HL-60 (cell line): ENCODE data around the gene RBP2.

ENCODE experiments used
- DNase-seq, 2 experiments: peaks; one replicate each; pipeline ENCODE4 v3.0.0-alpha.2; 2010 to 2020; ENCODE audit warnings: low read depth in 1 of 2, low spot score in 1 of 2
- H3K27ac ChIP-seq: fragments of 250-450 bp; sonication (Bioruptor Pico); replicated peaks from 2 replicates; pipeline ENCODE4 v1.5.1; 2020; ENCODE audit warnings: mild to moderate bottlenecking, moderate library complexity
- H3K27me3 ChIP-seq: fragments of 250-450 bp; sonication (Bioruptor Pico); 2 replicates; pipeline ENCODE4 v1.5.1; 2021; ENCODE audit warnings: mild to moderate bottlenecking, moderate library complexity; ENCODE audit not compliant: insufficient read depth, poor library complexity, severe bottlenecking
- H3K4me3 ChIP-seq: replicated peaks from 2 replicates; pipeline ENCODE4 v1.5.1; 2011; ENCODE audit warnings: mild to moderate bottlenecking, control low read depth, low read length; ENCODE audit not compliant: insufficient read depth
- GABPA ChIP-seq: IDR thresholded peaks from 2 replicates; pipeline ENCODE4 v1.6.1; 2012; ENCODE audit warnings: low read depth
- POLR2AphosphoS5 ChIP-seq: IDR thresholded peaks from 2 replicates; pipeline ENCODE4 v1.6.1; 2012; ENCODE audit warnings: low read depth
- SPI1 ChIP-seq: IDR thresholded peaks from 2 replicates; pipeline ENCODE4 v1.6.1; 2012; ENCODE audit warnings: low read depth, mild to moderate bottlenecking, borderline replicate concordance
- TF ChIP-seq, protein P1 (sequence below): IDR thresholded peaks from 2 replicates; pipeline ENCODE4 v1.6.1; 2012; ENCODE audit warnings: low read depth; ENCODE audit not compliant: insufficient replicate concordance
- TF ChIP-seq, protein P2 (sequence below): IDR thresholded peaks from one replicate; pipeline ENCODE4 v1.5.1; 2011; ENCODE audit warnings: low read length, control low read depth, inconsistent platforms; ENCODE audit not compliant: insufficient read depth

RBP2 gene

DNA sequence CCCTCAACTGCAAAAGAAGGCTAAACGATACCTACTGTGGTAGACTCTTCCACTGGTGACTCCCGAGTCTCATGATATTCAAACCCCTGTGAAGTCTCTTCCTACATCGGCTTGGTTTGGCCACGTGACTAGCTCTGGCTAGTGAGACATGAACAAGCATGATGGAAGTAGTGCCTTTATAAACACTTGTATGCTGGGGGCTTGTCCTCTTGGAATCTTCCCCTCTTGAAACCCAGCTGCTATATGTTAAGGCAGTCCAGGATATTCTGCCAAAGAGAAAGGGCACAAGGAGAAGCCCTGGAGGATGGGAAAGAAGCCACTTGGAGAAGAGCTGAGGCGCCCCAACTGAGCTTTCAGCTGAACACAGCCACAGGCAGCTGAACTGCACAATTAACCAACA lies 46.9 kb upstream of the RBP2 start:
- Histone ChIP-seq H3K4me3 (no peak overlapping the region), H3K27me3 (no peaks in the 10 kb centered on the region), H3K27ac (no peak overlapping the region)
- DNase-seq: no peak
- no peak for TF ChIP-seq SPI1
- no peak for TF ChIP-seq POLR2AphosphoS5
- TF ChIP-seq, protein P1, sequence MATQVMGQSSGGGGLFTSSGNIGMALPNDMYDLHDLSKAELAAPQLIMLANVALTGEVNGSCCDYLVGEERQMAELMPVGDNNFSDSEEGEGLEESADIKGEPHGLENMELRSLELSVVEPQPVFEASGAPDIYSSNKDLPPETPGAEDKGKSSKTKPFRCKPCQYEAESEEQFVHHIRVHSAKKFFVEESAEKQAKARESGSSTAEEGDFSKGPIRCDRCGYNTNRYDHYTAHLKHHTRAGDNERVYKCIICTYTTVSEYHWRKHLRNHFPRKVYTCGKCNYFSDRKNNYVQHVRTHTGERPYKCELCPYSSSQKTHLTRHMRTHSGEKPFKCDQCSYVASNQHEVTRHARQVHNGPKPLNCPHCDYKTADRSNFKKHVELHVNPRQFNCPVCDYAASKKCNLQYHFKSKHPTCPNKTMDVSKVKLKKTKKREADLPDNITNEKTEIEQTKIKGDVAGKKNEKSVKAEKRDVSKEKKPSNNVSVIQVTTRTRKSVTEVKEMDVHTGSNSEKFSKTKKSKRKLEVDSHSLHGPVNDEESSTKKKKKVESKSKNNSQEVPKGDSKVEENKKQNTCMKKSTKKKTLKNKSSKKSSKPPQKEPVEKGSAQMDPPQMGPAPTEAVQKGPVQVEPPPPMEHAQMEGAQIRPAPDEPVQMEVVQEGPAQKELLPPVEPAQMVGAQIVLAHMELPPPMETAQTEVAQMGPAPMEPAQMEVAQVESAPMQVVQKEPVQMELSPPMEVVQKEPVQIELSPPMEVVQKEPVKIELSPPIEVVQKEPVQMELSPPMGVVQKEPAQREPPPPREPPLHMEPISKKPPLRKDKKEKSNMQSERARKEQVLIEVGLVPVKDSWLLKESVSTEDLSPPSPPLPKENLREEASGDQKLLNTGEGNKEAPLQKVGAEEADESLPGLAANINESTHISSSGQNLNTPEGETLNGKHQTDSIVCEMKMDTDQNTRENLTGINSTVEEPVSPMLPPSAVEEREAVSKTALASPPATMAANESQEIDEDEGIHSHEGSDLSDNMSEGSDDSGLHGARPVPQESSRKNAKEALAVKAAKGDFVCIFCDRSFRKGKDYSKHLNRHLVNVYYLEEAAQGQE: no peak
- TF ChIP-seq, protein P2, sequence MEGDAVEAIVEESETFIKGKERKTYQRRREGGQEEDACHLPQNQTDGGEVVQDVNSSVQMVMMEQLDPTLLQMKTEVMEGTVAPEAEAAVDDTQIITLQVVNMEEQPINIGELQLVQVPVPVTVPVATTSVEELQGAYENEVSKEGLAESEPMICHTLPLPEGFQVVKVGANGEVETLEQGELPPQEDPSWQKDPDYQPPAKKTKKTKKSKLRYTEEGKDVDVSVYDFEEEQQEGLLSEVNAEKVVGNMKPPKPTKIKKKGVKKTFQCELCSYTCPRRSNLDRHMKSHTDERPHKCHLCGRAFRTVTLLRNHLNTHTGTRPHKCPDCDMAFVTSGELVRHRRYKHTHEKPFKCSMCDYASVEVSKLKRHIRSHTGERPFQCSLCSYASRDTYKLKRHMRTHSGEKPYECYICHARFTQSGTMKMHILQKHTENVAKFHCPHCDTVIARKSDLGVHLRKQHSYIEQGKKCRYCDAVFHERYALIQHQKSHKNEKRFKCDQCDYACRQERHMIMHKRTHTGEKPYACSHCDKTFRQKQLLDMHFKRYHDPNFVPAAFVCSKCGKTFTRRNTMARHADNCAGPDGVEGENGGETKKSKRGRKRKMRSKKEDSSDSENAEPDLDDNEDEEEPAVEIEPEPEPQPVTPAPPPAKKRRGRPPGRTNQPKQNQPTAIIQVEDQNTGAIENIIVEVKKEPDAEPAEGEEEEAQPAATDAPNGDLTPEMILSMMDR: no peak
- no peak for TF ChIP-seq GABPA

DNA sequence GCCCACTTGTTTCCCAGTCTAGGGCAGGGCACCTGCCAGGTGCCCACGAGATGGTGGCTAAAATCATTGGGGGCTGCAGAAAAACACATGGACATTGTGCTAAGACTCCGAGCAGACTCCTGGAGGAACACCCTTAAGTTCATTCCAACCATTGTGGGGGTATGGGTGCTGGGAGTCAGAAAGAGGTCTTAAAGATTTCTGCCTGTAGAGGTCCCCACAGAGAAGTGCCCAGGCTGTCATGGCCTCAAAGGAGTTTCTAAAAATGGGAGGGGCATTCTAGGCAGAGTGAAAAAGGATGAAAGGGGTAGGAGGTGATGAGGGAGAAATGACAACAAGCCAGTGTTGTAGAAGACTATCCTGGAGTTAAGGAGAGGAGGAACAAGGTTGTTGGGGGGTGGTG lies 46.1 kb upstream of the RBP2 start:
- Histone ChIP-seq H3K27ac (no peak overlapping the region), H3K4me3 (no peak overlapping the region), H3K27me3 (no peaks in the 10 kb centered on the region)
- DNase-seq: no peak
- no peak for TF ChIP-seq GABPA
- TF ChIP-seq SPI1: no peak
- no peak for TF ChIP-seq POLR2AphosphoS5
- TF ChIP-seq, protein P1: no peak
- TF ChIP-seq, protein P2: no peak

DNA sequence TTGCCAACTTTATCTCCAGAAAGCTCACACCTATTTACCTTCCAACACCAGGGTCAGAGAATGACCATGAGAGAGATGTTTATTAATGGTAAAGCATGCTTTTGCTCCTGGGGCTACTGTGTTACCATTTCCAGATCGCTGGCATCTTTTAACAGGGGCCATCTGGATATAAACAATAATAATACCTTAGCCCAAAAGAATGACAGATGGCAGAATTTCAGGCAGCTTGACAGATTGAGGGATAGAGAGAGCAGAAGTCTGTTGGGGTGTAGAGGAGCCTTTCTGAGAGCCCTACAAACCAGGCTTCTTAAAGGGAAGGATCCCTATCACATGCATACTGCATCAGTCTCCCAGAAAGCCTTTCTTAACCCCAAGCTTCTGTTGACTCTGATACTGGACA lies 45.5 kb upstream of the RBP2 start:
- Histone ChIP-seq H3K27me3 (no peaks in the 10 kb centered on the region), H3K27ac (no peak overlapping the region), H3K4me3 (no peak overlapping the region)
- no peak for DNase-seq
- TF ChIP-seq, protein P1: no peak
- TF ChIP-seq GABPA (no peak), POLR2AphosphoS5 (no peak), SPI1 (no peak)
- TF ChIP-seq, protein P2: no peak
